Endothelial cell (in vitro differentiated cells): ENCODE results near the gene OR5B2. TPM values are rescaled to one million over a fixed set of nuclear protein-coding genes. Genes with fewer than 3 reads are reported as not detected.
"Not testable (repeated sequence)": the region's sequence is repeated elsewhere in the genome, so short reads cannot be mapped to it uniquely, and the experiment has no call there.

Experiments
- DNase-seq: peaks from one replicate; pipeline ENCODE4 v3.0.0; 2021; ENCODE audit warnings: low spot score
- H3K27ac Mint-ChIP-seq: one replicate; pipeline ENCODE4 v1.8.0; 2021; ENCODE audit warnings: mixed read lengths, inconsistent platforms; ENCODE audit not compliant: unreplicated experiment
- H3K27me3 Mint-ChIP-seq: one replicate; pipeline ENCODE4 v1.8.0; 2021; ENCODE audit warnings: mild to moderate bottlenecking, moderate library complexity, mixed read lengths, inconsistent platforms; ENCODE audit not compliant: unreplicated experiment
- H3K36me3 Mint-ChIP-seq: one replicate; pipeline ENCODE4 v1.8.0; 2021; ENCODE audit warnings: mild to moderate bottlenecking, low read depth, mixed read lengths, inconsistent platforms; ENCODE audit not compliant: unreplicated experiment
- H3K4me1 Mint-ChIP-seq: one replicate; pipeline ENCODE4 v1.8.0; 2021; ENCODE audit warnings: mild to moderate bottlenecking, mixed read lengths, inconsistent platforms; ENCODE audit not compliant: unreplicated experiment
- H3K4me3 Mint-ChIP-seq: one replicate; pipeline ENCODE4 v1.8.0; 2021; ENCODE audit warnings: mild to moderate bottlenecking, mixed read lengths, inconsistent platforms; ENCODE audit not compliant: unreplicated experiment
- H3K9me3 Mint-ChIP-seq: one replicate; pipeline ENCODE4 v1.8.0; 2021; ENCODE audit warnings: mixed read lengths, inconsistent platforms; ENCODE audit not compliant: unreplicated experiment
- total RNA-seq: library from RNA; stranded (reverse); fragmentation: NEBNext Ultra II Directional; extraction: Animal tissue kit (Norgen Biotek cat#: 25700); gene quantifications from one replicate; pipeline ENCODE4 v1.2.1, GENCODE V29; 2021; ENCODE audit not compliant: unreplicated experiment
- TF ChIP-seq, protein P1 (sequence below): fragments of 200-600 bp; sonication (generic); IDR thresholded peaks from one replicate; pipeline ENCODE4 v1.5.0; 2021; ENCODE audit warnings: antibody characterized with exemption; ENCODE audit not compliant: unreplicated experiment

The OR5B2 gene
- total RNA-seq, 1 donor from 2014 or later: not detected

DNA sequence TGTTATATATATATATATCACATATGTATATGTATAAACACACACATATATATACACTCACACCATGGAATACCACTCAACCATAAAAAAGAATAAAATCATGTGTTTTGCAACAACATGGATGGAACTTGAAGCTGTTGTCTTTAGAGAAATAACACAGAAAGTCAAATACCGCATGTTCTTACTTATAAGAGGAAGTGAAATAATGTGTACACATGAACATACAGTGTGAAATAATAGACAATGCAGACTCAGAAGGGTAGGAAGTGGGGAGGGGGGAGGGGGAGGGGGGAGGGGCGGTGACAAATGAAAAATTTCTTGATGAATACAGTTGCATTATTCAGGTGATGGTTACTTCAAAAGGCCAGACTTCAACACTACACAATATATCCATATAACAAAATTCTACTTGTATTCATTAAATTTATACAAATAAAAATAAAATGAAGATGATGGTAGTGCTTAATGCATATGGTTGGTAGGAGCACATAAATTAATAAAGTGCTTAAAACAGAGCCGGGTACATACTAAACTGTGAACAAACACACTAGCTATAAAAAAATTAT is 5.8 kb upstream of the OR5B2 start:
- H3K9me3 Mint-ChIP-seq: no peaks in the 10 kb centered on the region

DNA sequence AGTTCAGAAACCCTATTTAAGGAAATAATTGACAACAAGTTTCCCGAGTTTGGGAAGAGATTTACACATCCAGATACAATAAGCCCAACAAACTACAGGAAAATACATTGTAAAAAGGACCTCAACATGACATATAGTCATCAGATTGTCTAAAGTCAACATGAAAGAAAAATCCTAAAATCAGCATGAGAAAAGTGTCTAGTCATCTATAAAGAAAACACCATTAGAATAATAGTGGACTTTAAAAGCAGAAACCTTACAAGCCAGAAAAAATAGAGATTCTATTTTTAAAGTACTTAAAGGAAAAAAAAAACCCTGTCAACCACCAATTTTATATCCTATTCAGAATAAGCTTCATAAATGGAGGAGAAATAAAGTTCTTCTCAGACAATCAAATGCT is 1.4 kb upstream of the OR5B2 start:
- TF ChIP-seq, protein P1, sequence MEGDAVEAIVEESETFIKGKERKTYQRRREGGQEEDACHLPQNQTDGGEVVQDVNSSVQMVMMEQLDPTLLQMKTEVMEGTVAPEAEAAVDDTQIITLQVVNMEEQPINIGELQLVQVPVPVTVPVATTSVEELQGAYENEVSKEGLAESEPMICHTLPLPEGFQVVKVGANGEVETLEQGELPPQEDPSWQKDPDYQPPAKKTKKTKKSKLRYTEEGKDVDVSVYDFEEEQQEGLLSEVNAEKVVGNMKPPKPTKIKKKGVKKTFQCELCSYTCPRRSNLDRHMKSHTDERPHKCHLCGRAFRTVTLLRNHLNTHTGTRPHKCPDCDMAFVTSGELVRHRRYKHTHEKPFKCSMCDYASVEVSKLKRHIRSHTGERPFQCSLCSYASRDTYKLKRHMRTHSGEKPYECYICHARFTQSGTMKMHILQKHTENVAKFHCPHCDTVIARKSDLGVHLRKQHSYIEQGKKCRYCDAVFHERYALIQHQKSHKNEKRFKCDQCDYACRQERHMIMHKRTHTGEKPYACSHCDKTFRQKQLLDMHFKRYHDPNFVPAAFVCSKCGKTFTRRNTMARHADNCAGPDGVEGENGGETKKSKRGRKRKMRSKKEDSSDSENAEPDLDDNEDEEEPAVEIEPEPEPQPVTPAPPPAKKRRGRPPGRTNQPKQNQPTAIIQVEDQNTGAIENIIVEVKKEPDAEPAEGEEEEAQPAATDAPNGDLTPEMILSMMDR: no peak
- no peaks in the 10 kb centered on the region for H3K4me1 Mint-ChIP-seq

More for the DNA sequence above, 5.8 kb upstream of the OR5B2 start:
- H3K4me1 Mint-ChIP-seq: no peaks in the 10 kb centered on the region
- peaks cover 2% of the 10 kb centered on the region for H3K27me3 Mint-ChIP-seq
- no peak overlapping the region for H3K27ac Mint-ChIP-seq
- DNase-seq: no peak
- H3K4me3 Mint-ChIP-seq: no peak overlapping the region
- H3K36me3 Mint-ChIP-seq: no peaks in the 10 kb centered on the region
- TF ChIP-seq, protein P1: no peak

DNA sequence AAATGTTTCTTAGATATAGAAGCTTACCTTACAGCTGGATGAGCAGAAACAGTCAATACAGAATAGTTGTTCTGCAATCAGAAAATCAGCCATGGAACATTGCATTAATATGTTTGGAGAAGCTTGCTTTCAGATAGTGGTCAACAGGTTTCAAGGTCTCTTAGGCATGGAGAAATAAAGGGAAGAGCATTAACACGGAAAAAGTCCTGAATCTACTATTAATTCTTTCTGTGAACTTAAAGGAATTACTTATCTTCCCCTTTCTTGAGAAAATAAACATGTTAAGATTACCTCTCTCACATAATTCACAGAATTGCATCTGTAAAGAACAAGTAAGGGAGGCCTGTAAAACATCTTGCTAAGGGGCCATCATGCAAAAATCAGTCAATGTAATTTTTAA is 21.1 kb downstream of the OR5B2 start, which contains the start of gene OR5B3:
OR5B3 (minus strand) TSS at position 101 of the 400 bp plus-strand sequence. CDS start 3,465 bp downstream, outside the sequence.
- Mint-ChIP-seq H3K4me1 (no peaks in the 10 kb centered on the region), H3K9me3 (no peaks in the 10 kb centered on the region), H3K4me3 (no peak within 1 kb of the TSS), H3K27ac (no peak within 1 kb of the TSS), H3K36me3 (no peaks in the 10 kb centered on the region), H3K27me3 (no peaks in the 10 kb centered on the region)
- TF ChIP-seq, protein P1: no peak
- DNase-seq: no peak

More for the DNA sequence above, 1.4 kb upstream of the OR5B2 start:
- Mint-ChIP-seq H3K27me3 (no peaks in the 10 kb centered on the region), H3K4me3 (no peak overlapping the region), H3K9me3 (no peaks in the 10 kb centered on the region), H3K36me3 (no peaks in the 10 kb centered on the region), H3K27ac (no peak overlapping the region)
- no peak for DNase-seq

DNA sequence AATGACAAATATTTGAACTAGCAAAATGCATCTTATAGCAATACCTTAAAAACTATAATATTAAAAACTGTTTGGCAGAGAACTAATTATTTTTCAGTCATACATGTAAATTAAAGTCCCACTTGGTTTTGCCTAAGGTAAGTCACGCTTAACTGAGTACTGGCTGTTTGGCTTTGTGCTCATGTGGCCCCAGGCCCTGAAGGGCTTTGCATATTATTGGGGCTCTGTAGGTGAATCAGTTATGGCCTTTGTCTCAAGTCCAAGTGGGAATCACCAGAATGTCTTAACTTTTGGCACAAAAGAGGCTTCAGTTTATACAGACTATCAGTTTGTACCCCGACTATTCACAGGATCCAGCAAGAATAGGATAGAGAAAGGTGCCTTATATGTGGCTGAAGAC is 28.3 kb downstream of the OR5B2 start:
- not testable (repeated sequence) for DNase-seq, H3K4me1 Mint-ChIP-seq, H3K36me3 Mint-ChIP-seq, H3K27me3 Mint-ChIP-seq, H3K9me3 Mint-ChIP-seq, H3K27ac Mint-ChIP-seq, H3K4me3 Mint-ChIP-seq

DNA sequence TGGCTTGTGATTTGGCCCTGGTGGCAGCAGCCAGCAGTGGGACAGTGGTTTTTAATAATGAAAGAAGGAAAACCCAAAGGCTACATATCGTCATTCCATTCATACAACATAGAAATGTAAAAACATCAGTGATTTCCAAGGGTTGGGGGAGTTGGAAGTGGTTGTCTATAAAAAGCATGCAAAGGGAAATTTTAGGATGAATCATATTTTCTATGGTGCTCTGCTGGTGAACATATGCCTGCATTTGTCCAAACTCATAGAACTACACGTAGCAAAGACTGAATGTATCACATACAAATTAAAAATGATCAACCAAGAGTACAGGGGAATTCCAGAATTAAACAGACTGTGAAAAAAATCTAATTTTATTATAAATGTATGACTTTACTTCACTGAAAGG is 32.3 kb downstream of the OR5B2 start:
- no peak for DNase-seq
- Mint-ChIP-seq H3K36me3 (no peaks in the 10 kb centered on the region), H3K27me3 (peaks cover 1% of the 10 kb centered on the region), H3K27ac (no peak overlapping the region), H3K9me3 (no peaks in the 10 kb centered on the region), H3K4me1 (no peaks in the 10 kb centered on the region), H3K4me3 (no peak overlapping the region)
- TF ChIP-seq, protein P1: no peak
